Right ventricle myocardium superior (tissue), 1 donor: Measurements from ENCODE around the gene MAN2B2. TPM values are rescaled to one million over a fixed set of nuclear protein-coding genes. Genes with fewer than 3 reads are reported as not detected.

Experiments used
- ATAC-seq: fragments of 200-7000 bp; cut with Tn5 transposase; one replicate; pipeline ENCODE4 v1.9.1; 2020; ENCODE audit warnings: mild to moderate bottlenecking; ENCODE audit not compliant: poor library complexity
- DNase-seq: peaks from one replicate; pipeline ENCODE4 v3.0.0-alpha.2; 2020
- intact Hi-C: fragments of 100-400 bp; cut with DNase I; formaldehyde crosslinking; loops from one replicate; pipeline ENCODE4 v1.11.2; 2022
- total RNA-seq: library from RNA; stranded (reverse); fragmentation: NEBNext Ultra II Directional; extraction: Animal tissue kit (Norgen Biotek cat#: 25700); gene quantifications from one replicate; pipeline ENCODE4 v1.2.1, GENCODE V29; 2021
- donor health status: DM: no; HTN: yes; CAD: no; lungs with severe emphysema.

Gene MAN2B2
- total RNA-seq, 1 donor from 2014 or later: 17.3 TPM

DNA sequence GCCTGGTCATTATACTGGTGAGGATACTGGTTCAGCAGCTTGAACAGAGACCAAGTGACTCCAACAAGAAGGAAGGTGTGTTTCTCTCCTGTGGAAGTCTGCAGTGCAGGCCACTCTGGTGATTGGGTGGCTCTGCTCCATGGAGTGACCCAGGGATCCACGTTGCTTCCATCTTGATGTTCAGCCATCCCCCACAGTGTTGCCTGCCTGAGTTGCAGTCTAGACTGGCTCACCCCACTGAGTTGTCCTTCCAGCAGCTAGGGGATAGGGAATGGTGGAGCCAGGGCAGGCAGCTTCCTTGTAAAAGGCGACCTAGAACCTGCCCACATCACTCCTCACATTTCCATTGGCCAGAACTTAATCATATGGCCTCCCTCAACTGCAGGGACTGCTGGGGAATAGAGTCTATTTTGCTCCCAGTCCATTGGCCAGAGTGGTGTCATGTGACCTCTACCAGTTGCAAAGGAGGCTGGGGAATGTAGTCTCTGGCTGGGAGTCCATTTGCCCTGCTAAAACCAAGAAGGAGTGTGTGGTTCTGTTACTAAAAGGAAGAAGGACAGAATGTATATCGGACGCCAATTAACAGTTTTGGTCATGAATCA lies 8.0 kb downstream of the MAN2B2 start:
- no peak for DNase-seq
- intact Hi-C loops: no loop called here
- no peak for ATAC-seq

DNA sequence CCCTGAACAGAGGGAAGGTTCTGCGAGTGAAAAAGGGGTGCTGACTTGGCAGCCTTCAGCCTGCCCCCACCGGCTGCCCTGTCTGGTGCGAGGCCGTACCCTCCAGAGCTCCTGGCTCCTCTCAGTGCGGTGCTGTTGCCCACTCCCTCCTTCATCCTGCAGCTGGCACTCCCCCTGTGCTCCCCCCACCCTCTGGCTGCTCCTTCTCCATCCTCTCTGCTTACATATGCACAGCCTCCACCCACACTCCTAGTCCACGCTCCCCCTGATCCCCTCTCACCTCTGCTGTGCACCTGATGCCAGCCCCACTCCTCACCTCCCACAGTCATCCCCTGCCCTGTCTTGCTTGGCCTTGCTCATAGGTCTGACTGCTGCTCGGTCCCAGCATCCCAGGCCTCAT lies 9.9 kb downstream of the MAN2B2 start:
- ATAC-seq (no peak), DNase-seq (no peak)
- intact Hi-C loops: no loop called here

DNA sequence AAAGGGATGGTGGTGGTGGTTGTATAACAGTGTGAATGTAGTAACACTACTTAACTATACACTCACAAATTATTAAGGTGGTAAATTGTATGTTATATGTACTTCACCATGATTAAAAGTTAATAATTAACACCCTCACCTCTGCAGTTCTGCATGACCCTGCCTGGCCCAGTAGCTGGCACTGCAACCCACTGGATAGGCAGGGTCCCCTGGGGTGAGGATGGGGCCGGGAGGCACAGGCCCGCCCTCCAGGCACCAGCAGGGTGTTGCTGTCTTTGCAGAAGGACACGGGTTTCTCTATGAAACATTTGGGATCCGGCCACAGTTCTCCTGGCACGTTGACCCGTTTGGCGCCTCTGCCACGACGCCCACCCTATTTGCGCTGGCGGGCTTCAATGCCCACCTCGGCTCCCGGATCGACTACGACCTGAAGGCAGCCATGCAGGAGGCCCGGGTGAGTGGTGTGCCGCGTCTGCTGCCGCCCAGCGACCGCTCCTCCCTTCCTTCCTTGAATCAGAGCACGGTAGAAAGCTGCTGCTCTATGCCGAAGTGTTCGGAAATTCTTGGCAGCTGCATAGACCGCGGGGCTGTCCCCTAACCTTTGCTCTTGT lies 11.8 kb downstream of the MAN2B2 start:
- DNase-seq (no peak), ATAC-seq (no peak)
- intact Hi-C loops: no loop called here

DNA sequence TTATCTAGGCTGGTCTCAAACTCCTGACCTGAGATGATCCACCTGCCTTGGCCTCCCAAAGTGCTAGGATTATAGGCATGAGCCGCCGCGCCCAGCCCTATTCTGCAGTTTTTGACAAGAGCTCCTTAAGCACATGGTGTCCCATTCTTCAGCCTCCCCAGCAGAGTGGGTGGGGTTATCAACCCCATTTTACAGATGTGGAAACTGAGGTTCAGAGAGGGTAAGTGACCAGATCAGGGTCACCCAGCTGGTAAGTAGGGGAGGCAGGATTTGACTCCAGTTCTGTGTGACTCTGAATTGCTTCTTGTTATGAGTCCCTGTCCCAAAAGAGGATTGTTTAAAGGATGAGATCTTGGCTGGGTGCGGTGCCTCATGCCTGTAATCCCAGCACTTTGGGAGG lies 14.5 kb downstream of the MAN2B2 start:
- DNase-seq: no peak

DNA sequence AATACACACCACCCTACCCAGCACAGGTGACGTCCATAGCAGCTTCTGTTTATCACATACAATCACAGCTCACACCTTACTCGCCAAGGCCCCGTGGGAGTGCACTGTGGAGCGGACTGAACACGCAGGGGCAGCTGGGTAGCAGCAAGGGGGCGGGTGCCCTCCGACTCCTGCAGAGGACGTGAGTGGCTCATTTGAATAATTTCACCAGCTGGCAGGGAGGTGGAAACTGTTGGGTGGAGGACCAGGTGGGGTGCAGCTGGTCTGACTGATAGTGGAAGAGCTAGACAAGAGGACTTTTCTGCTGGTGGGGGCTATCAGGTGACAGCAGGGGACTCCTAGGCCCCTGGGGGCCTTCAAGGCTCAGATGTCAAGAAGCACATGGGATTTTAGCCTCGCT lies 16.3 kb downstream of the MAN2B2 start:
- DNase-seq: no peak
- intact Hi-C loops: no loop called here
- no peak for ATAC-seq

More for the DNA sequence above, 14.5 kb downstream of the MAN2B2 start:
- ATAC-seq: no peak
- intact Hi-C loops: no loop called here

DNA sequence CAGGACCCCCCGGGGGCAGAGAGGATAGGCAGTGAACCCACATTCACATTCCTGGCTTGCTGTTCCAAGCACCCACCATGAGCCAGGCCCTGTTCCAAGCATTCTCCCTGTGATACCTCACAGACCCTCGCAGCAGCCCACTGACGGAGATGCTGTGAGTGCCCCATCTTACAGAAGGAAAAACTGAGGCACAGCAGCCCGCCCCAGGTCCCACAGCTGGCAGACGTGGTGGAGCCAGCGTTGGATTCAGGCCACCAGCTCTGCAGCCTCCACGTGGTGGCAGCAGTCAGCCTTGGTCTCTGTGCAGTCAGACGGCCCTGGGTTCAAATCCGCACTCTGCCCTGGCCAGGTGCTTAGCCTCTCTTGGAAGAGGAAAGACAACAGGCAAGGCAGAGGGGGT lies 16.8 kb downstream of the MAN2B2 start:
- no peak for ATAC-seq
- intact Hi-C loops: no loop called here
- DNase-seq: no peak

DNA sequence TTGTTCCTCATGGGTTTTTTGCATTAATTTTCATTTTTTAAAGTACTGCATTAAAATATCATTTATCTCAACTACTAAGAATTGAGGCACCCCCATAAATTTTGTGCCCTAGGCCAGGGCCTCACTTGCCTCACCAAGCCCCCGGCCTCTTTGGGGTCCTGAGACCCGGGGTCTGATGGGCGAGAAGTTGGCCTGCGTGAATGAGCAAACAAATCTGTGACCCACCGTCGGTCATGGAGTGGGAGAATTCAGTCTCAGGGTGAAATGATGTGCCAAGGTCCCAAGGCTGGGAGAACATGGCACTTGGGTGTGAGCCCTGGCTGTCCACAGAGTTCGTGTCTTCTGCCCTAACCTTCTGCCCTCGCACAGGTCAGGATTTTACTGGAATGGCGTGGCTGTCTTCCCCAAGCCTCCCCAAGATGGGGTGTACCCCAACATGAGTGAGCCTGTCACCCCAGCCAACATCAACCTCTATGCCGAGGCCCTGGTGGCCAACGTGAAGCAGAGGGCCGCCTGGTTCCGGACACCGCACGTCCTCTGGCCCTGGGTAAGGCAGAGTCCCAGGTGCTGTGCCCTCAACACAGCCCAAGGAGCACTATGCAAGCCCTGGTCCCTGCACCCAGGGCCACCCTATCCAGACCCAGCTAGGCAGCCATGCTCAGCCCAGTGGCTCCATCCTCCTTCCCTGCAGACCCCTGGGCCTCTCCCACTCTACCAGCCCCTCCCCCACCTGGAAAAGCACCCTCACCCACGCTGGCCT lies 18.0 kb downstream of the MAN2B2 start:
- DNase-seq (no peak), ATAC-seq (no peak)
- intact Hi-C loops: no loop called here

DNA sequence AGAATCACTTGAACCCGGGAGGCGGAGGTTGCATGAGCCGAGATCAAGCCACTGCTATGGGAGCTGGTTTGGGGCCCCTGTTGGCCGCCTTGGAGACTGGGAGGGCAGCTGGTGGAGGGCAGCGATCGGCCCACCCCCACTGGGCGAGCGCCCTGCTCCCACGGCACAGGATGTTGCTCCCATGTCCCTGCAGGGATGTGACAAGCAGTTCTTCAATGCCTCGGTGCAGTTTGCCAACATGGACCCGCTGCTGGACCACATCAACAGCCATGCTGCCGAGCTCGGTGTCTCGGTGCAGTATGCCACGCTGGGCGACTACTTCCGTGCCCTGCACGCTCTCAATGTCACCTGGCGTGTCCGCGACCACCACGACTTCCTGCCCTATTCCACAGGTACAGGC lies 19.4 kb downstream of the MAN2B2 start:
- intact Hi-C loops: no loop called here
- no peak for ATAC-seq
- no peak for DNase-seq

DNA sequence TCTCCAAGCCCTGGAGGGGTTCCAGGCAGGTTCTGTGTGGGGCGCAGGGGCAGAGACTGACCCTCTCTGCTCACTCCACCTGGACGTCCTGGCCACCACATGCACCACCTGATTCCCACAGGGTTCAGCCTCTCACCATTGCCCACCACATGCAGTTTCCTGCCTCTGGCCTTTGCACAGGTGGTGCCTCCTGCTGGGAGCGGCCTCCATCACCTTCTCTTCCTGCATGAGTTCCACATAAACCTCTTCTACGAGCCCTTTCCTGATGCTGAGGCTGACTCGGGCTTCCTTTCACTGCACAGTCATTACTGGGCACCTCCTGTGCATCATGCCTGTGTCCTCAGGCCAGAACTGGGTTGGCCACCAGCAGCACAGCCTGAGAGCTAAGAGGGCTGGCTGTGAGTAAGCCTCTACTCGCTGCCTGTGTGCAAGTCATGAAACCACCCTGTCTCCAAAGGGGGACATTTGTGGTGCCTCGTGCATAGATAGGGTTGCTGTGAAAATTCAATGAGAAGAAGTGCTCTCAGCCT lies 19.9 kb downstream of the MAN2B2 start:
- intact Hi-C loops: no loop called here
- ATAC-seq: no peak
- DNase-seq: no peak

DNA sequence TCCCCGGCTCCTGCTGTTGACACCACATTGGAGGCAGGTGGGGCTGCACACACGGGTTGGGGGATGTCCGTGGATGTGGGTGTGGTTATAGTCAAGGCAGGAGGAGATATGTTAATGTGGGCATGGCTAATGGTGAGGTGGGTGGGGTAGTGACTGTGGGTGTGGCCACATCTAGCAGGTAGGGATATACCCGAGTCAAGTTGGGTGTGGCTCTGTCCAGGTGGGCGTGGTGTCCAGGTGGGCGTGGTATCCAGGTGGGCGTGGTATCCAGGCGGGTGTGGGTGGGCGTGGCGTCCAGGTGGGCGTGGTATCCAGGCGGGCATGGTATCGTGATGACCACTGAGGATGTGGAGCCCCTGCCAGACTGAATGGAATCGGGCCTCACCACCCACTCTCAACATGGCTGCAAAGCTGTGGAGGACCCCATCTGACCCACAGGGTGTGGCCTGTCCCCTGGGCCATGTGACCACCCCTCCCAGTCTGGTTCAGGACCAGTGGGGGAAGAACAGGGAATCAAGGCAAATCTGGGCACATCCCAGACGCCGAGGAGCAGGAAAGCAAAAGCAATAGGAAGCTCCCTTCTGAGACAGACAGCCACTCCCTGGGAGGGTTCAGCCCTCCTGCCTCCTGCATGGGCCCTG lies 21.0 kb downstream of the MAN2B2 start:
- intact Hi-C loops: no loop called here
- DNase-seq: no peak
- no peak for ATAC-seq

DNA sequence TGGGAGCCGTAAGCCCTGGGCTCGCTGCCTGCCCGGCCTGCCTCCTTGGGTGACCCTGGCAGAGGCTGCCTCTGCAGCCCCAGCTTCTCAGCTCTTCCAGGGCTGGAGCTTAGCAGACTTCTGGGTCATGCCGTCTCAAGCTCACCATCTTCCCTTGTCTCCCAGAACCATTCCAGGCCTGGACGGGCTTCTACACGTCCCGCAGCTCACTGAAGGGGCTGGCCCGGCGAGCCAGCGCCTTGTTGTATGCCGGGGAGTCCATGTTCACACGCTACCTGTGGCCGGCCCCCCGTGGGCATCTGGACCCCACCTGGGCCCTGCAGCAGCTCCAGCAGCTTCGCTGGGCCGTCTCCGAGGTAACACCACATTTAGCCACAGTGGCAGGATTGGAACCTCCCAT lies 22.0 kb downstream of the MAN2B2 start:
- ATAC-seq (no peak), DNase-seq (no peak)
- intact Hi-C loops: no loop called here

DNA sequence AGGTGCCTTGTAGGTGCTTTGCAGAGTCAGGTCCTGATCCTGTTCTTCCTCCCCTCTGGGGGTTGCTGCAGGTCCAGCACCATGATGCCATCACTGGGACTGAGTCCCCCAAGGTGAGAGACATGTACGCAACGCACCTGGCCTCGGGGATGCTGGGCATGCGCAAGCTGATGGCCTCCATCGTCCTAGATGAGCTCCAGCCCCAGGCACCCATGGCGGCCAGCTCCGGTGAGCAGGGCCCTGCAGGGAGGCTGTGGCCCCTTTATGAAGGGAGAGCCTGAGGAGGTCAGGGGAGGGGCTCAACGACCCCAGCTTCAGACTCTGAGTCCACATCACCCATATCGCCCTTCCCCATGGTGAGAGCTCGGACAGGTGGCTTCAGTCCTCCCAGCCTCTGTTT lies 23.1 kb downstream of the MAN2B2 start:
- intact Hi-C loops: no loop called here
- DNase-seq (no peak), ATAC-seq (no peak)

DNA sequence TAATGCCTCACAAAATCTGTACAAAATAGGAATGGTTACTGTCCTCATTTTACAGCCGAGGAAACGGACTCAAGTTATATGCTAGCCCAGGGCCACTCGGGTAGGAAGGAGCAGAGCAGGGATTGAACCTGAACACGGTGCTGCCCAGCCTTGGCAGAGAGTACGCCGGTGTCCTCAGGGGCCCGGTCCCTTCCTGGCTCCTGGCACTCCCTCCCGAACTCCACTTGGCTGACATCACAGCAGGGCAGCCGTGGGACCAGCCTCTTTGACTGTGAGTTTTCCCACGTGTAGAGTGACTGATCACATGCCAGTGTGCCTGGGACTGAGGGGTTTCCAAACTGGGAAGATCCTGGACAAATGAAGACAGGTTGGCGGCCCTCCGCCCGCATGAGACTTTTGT lies 23.7 kb downstream of the MAN2B2 start:
- DNase-seq (no peak), ATAC-seq (peak; percentile 39)
- intact Hi-C loops: no loop called here

DNA sequence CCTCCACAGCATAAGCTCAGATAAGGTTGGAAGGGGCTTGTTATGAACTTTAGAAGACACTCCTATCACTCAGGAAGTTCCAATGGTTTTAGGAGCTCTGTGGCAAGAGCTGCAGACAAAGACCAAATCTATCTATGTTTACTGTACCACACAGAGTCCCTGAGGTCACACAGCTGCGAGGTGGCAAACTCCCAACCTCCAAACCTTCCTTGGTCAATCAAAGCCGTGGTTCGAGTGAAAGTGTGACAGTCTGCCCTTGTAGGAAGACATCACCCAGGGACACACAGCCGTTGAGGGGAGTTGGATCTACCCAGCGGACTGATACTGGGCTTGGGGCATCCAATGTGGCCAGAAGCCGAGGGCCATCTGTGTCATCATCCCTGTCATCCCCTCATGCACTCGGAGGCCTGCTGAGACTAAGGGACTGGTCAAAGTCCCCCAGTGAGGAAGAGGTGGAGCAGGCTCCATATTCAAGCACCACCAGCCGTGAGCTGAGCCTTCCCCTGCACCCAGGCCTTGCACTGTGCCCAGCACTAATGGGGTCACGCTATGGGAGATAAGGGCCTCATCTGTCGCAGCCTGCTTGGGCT lies 26.8 kb downstream of the MAN2B2 start:
- intact Hi-C loops: no loop called here
- no peak for DNase-seq

DNA sequence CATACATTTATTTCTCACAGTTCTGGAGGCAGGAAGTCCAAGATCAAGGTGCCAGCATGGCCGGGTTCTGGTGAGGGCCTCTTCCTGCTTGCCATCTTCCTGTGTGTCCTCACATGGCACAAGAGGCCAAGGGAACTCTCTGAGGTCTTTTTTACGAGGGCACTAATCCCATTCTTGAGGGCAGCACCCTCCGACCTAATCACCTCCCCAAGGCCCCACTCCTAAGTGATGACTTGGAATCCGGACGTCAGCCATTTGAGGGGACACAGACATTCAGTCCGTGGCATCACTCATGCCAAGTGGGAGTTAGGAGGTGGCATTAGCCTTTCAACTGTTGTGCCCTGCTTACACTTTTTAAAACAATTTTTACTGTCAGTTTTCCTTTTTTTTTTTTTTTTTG lies 27.3 kb downstream of the MAN2B2 start:
- intact Hi-C loops: no loop called here
- ATAC-seq (no peak), DNase-seq (no peak)

More for the DNA sequence above, 26.8 kb downstream of the MAN2B2 start:
- no peak for ATAC-seq

DNA sequence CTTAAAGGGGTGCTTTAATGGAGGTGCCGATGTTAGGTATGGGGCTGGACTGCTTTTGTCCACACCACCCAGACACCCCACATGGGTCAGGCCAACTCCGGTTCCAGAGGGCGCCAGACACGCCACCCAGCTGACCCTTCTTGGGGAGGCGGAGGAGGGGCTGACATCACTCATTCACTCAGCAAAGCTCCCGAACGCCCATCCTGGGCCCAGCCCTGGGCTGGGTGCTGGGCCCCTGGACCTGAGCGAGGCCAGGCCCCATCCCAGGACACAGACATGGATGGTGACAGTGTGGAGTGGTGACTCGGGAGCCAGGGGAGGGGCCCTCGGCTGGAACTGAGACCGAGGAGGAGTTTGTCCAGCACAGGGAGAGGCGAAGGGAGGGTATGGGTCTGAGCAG lies 28.1 kb downstream of the MAN2B2 start:
- intact Hi-C loops: no loop called here
- DNase-seq: no peak
- no peak for ATAC-seq

DNA sequence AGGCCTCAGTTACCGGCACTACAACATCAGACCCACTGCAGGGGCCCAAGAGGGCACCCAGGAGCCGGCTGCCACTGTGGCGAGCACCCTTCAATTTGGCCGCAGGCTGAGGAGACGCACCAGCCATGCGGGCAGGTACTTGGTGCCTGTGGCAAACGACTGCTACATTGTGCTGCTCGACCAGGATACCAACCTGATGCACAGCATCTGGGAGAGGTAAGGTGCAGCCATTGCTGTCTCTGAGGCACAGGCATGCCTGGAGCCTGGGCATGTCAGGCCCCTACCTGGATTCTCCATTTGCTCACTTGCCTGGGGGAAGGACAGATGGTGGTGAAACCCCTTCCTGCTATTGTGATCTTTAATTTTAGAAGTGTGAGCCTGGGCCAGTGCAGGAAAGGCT lies 30.1 kb downstream of the MAN2B2 start:
- no peak for DNase-seq
- intact Hi-C loops: no loop called here
- ATAC-seq: no peak

DNA sequence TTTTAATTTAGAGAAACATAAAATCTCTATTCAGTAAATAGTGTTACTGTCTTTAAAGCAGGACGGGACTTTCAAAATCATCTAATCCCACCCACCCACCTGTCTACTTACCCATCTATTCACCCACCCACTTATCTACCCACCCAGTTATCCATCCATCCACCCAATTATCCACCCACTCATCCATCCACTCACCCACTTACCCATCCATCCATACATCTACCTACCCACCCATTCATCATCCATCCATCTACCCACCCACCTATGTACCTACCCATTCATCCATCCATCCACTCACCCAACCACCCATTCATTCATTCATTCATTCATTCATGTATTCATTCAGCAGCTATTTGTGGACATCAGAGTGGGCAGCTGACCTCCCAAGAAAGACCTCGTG lies 30.6 kb downstream of the MAN2B2 start:
- ATAC-seq (no peak), DNase-seq (no peak)
- intact Hi-C loops: no loop called here

DNA sequence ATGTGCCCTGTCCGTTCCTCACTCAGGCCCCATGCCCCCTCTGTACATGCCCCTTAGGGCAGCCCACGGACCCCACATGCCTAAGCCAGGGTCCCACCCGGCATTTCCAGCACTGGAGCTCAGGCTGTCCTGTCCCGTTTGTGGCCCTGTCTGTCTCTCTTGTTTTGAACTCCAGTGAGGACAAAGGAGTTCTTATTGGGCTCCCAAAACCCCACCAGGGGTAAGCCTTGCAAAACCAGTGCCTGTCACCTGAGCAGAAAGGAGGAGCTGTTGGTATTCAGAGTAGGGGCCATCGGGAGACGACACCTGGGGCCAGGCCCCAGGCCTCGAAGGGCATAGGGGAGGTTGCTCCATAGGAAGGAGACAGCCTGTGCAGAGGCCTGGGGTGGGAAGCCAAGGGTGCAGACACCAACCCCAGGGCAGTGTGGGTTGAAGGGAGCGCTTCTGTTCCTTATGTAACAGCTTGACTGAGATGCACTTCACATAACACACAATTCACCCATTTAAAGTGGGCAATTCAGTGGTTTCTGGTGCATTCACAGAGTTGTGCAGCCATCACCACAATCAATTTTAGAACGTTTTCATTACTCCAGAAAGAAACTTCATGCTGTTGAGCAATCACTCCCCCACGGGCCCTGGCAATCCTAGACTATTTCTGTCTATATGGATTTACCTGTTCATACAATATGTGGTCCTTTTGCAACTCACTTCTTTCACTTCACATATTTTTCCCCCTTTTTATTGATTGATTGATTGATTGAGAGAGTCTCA lies 31.7 kb downstream of the MAN2B2 start:
- DNase-seq (no peak), ATAC-seq (no peak)
- intact Hi-C loops: no loop called here
